ENCODE results near the gene MAPK1. TPM values are rescaled to one million over a fixed set of nuclear protein-coding genes. Genes with fewer than 3 reads are reported as not detected.
"Not testable (repeated sequence)": the region's sequence is repeated elsewhere in the genome, so short reads cannot be mapped to it uniquely, and the experiment has no call there.

The MAPK1 gene
- total RNA-seq, 2 experiments from 2014 or later: 39.6 to 79.8 TPM

GRCh38 chr22:21803811-21804249 is 63.6 kb downstream of the MAPK1 start:
- H3K79me2 ChIP-seq (ENCODE audit: insufficient read depth, low read depth, low read length): peaks cover 10% of the 10 kb centered on the region; the same call in 1 of the 2 replicates
- ChIA-PET CTCF (ENCODE audit: unreplicated experiment) (no interaction called here), POLR2A (no interaction called here)
- no peaks in the 10 kb centered on the region for H4K20me1 ChIP-seq (ENCODE audit: insufficient read depth, low read length)
- DNase-seq (ENCODE audit: low spot score): no peak
- no TSS peak for BruUV-seq (replicated peaks)
- H3K4me2 ChIP-seq (ENCODE audit: low read length): no peak overlapping the region
- H3K9me3 ChIP-seq (ENCODE audit: low read length): no peaks in the 10 kb centered on the region
- no peak overlapping the region for H3K4me3 ChIP-seq (ENCODE audit: low read depth, low read length, poor library complexity, severe bottlenecking)
- intact Hi-C loops (cut with micrococcal nuclease; ENCODE audit: unreplicated experiment): no loop called here
- TF ChIP-seq EZH2phosphoT487 (IDR thresholded peaks at IDR 0.05; ENCODE audit: borderline replicate concordance, low read depth, low read length): no peak
- TF ChIP-seq CTCF (conservative IDR thresholded peaks at IDR 0.05; ENCODE audit: low read length): no peak
- H3K27ac ChIP-seq (ENCODE audit: low read depth, low read length, poor library complexity, severe bottlenecking): no peak overlapping the region
- H3K9me2 ChIP-seq (ENCODE audit: insufficient read depth, low read length): no peaks in the 10 kb centered on the region
- no peaks in the 10 kb centered on the region for H3K4me1 ChIP-seq (ENCODE audit: insufficient read depth, low read length, poor library complexity, severe bottlenecking)
- H3K36me3 ChIP-seq (ENCODE audit: insufficient read depth, low read length): peaks cover 88% of the 10 kb centered on the region
- no peak overlapping the region for H2AFZ ChIP-seq (ENCODE audit: low read length)

- CTCF ChIA-PET (ENCODE audit: unreplicated experiment): interaction anchor here (0.8 kb wide), 1 partner anchor 24 kb away, joined by 3 read pairs; no protein-coding TSS in a partner anchor
- no peaks in the 10 kb centered on the region for H4K20me1 ChIP-seq (ENCODE audit: insufficient read depth, low read length)
- TF ChIP-seq CTCF (conservative IDR thresholded peaks at IDR 0.05; ENCODE audit: low read length): no peak
- no peak for TF ChIP-seq EZH2phosphoT487 (IDR thresholded peaks at IDR 0.05; ENCODE audit: borderline replicate concordance, low read depth, low read length)
- no peaks in the 10 kb centered on the region for H3K9me3 ChIP-seq (ENCODE audit: low read length)
- H2AFZ ChIP-seq (ENCODE audit: low read length): no peak overlapping the region
- POLR2A ChIA-PET: no interaction called here
- no peaks in the 10 kb centered on the region for H3K9me2 ChIP-seq (ENCODE audit: insufficient read depth, low read length)
- no TSS peak for BruUV-seq (replicated peaks)
- H3K36me3 ChIP-seq (ENCODE audit: insufficient read depth, low read length): peaks cover 97% of the 10 kb centered on the region
- DNase-seq (ENCODE audit: low spot score): no peak
- H3K4me3 ChIP-seq (ENCODE audit: low read depth, low read length, poor library complexity, severe bottlenecking): no peak overlapping the region
- no peak overlapping the region for H3K4me2 ChIP-seq (ENCODE audit: low read length)
- H3K4me1 ChIP-seq (ENCODE audit: insufficient read depth, low read length, poor library complexity, severe bottlenecking): no peaks in the 10 kb centered on the region
- no peak overlapping the region for H3K27ac ChIP-seq (ENCODE audit: low read depth, low read length, poor library complexity, severe bottlenecking)
- H3K79me2 ChIP-seq (ENCODE audit: insufficient read depth, low read depth, low read length): no peaks in the 10 kb centered on the region
- intact Hi-C loops (cut with micrococcal nuclease; ENCODE audit: unreplicated experiment): no loop called here
Observed at GRCh38 chr22:21802673-21803072, 64.8 kb downstream of the MAPK1 start.

GRCh38 chr22:21802056-21802455 is 65.4 kb downstream of the MAPK1 start:
- no TSS peak for BruUV-seq (replicated peaks)
- Histone ChIP-seq H3K36me3 (ENCODE audit: insufficient read depth, low read length) (peaks cover 97% of the 10 kb centered on the region), H3K9me3 (ENCODE audit: low read length) (no peaks in the 10 kb centered on the region), H3K4me3 (ENCODE audit: low read depth, low read length, poor library complexity, severe bottlenecking) (no peak overlapping the region), H3K4me1 (ENCODE audit: insufficient read depth, low read length, poor library complexity, severe bottlenecking) (no peaks in the 10 kb centered on the region), H3K27ac (ENCODE audit: low read depth, low read length, poor library complexity, severe bottlenecking) (no peak overlapping the region), H3K4me2 (ENCODE audit: low read length) (no peak overlapping the region), H3K9me2 (ENCODE audit: insufficient read depth, low read length) (no peaks in the 10 kb centered on the region), H3K79me2 (ENCODE audit: insufficient read depth, low read depth, low read length) (no peaks in the 10 kb centered on the region), H4K20me1 (ENCODE audit: insufficient read depth, low read length) (no peaks in the 10 kb centered on the region), H2AFZ (ENCODE audit: low read length) (no peak overlapping the region)
- TF ChIP-seq EZH2phosphoT487 (IDR thresholded peaks at IDR 0.05; ENCODE audit: borderline replicate concordance, low read depth, low read length) (no peak), CTCF (conservative IDR thresholded peaks at IDR 0.05; ENCODE audit: low read length) (no peak)
- ChIA-PET CTCF (ENCODE audit: unreplicated experiment) (interaction anchor here (0.8 kb wide), 1 partner anchor 23 kb away, joined by 3 read pairs; no protein-coding TSS in a partner anchor), POLR2A (interaction anchor here (0.6 kb wide), 1 partner anchor 18 kb away, joined by 4 read pairs; no protein-coding TSS in a partner anchor)
- DNase-seq (ENCODE audit: low spot score): no peak
- intact Hi-C loops (cut with micrococcal nuclease; ENCODE audit: unreplicated experiment): no loop called here

- H4K20me1 ChIP-seq (ENCODE audit: insufficient read depth, low read length); BruUV-seq (replicated peaks): not testable (repeated sequence)
- POLR2A ChIA-PET: interaction anchor here (0.5 kb wide), 1 partner anchor 78 kb away, joined by 3 read pairs; no protein-coding TSS in a partner anchor
Observed at GRCh38 chr22:21801304-21801644, 66.2 kb downstream of the MAPK1 start.

More at GRCh38 chr22:21801304-21801644, 66.2 kb downstream of the MAPK1 start:
- DNase-seq (ENCODE audit: low spot score); H3K9me3 ChIP-seq (ENCODE audit: low read length); H3K4me2 ChIP-seq (ENCODE audit: low read length); H3K4me3 ChIP-seq (ENCODE audit: low read depth, low read length, poor library complexity, severe bottlenecking); H3K79me2 ChIP-seq (ENCODE audit: insufficient read depth, low read depth, low read length); CTCF ChIA-PET (ENCODE audit: unreplicated experiment); H2AFZ ChIP-seq (ENCODE audit: low read length); intact Hi-C loops (cut with micrococcal nuclease; ENCODE audit: unreplicated experiment); H3K4me1 ChIP-seq (ENCODE audit: insufficient read depth, low read length, poor library complexity, severe bottlenecking); H3K9me2 ChIP-seq (ENCODE audit: insufficient read depth, low read length); H3K27ac ChIP-seq (ENCODE audit: low read depth, low read length, poor library complexity, severe bottlenecking): not testable (repeated sequence)
- H3K36me3 ChIP-seq (ENCODE audit: insufficient read depth, low read length): peaks cover 96% of the 10 kb centered on the region
